PC-3 (cell line): Measurements from ENCODE around the gene NTRK2.

ENCODE experiments used
- CTCF ChIP-seq: fragments of 300-600 bp; sonication (generic); conservative IDR thresholded peaks from 2 replicates; pipeline ENCODE4 v1.5.1; 2017; ENCODE audit warnings: antibody characterized with exemption, low read depth, mild to moderate bottlenecking, low read length
- EZH2phosphoT487 ChIP-seq: fragments of 300-600 bp; sonication (generic); IDR thresholded peaks from 2 replicates; pipeline ENCODE4 v1.6.1; 2018; ENCODE audit warnings: mild to moderate bottlenecking, antibody characterized with exemption, low read length, borderline replicate concordance

- no peak for TF ChIP-seq CTCF
- no peak for TF ChIP-seq EZH2phosphoT487
These were observed 142.8 kb downstream of the NTRK2 start for GRCh38 chr9:84812355-84812754.
